Measurements from ENCODE around the gene ROR1.

- TF ChIP-seq, protein P1, sequence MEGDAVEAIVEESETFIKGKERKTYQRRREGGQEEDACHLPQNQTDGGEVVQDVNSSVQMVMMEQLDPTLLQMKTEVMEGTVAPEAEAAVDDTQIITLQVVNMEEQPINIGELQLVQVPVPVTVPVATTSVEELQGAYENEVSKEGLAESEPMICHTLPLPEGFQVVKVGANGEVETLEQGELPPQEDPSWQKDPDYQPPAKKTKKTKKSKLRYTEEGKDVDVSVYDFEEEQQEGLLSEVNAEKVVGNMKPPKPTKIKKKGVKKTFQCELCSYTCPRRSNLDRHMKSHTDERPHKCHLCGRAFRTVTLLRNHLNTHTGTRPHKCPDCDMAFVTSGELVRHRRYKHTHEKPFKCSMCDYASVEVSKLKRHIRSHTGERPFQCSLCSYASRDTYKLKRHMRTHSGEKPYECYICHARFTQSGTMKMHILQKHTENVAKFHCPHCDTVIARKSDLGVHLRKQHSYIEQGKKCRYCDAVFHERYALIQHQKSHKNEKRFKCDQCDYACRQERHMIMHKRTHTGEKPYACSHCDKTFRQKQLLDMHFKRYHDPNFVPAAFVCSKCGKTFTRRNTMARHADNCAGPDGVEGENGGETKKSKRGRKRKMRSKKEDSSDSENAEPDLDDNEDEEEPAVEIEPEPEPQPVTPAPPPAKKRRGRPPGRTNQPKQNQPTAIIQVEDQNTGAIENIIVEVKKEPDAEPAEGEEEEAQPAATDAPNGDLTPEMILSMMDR (IDR thresholded peaks at IDR 0.05), result no peak
- TF ChIP-seq EP300 (IDR thresholded peaks at IDR 0.05), result no peak
- TF ChIP-seq POLR2A (IDR thresholded peaks at IDR 0.05), result no peak
These were observed 147.5 kb downstream of the ROR1 start for GRCh38 chr1:63921359-63921758.
